ENCODE data around the gene ARPC2. TPM values are rescaled to one million over a fixed set of nuclear protein-coding genes. Genes with fewer than 3 reads are reported as not detected.

ARPC2 gene
- total RNA-seq, 4 donors from 2014 or later: 210 to 284 (median 246) TPM

GRCh38 chr2:218244204-218244603 is 27.2 kb downstream of the ARPC2 start:
- no peaks in the 10 kb centered on the region for H3K27me3 ChIP-seq
- TF ChIP-seq, protein P1, sequence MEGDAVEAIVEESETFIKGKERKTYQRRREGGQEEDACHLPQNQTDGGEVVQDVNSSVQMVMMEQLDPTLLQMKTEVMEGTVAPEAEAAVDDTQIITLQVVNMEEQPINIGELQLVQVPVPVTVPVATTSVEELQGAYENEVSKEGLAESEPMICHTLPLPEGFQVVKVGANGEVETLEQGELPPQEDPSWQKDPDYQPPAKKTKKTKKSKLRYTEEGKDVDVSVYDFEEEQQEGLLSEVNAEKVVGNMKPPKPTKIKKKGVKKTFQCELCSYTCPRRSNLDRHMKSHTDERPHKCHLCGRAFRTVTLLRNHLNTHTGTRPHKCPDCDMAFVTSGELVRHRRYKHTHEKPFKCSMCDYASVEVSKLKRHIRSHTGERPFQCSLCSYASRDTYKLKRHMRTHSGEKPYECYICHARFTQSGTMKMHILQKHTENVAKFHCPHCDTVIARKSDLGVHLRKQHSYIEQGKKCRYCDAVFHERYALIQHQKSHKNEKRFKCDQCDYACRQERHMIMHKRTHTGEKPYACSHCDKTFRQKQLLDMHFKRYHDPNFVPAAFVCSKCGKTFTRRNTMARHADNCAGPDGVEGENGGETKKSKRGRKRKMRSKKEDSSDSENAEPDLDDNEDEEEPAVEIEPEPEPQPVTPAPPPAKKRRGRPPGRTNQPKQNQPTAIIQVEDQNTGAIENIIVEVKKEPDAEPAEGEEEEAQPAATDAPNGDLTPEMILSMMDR (IDR thresholded peaks at IDR 0.05): no peak
- no peak for TF ChIP-seq POLR2A (IDR thresholded peaks at IDR 0.05)
- DNase-seq: no peak
- no peaks in the 10 kb centered on the region for H3K9me3 ChIP-seq
- H3K27ac ChIP-seq: no peak overlapping the region
- H3K36me3 ChIP-seq: peaks cover 0 to 96% (median 4%) of the 10 kb centered on the region in 3 donors
- no peaks in the 10 kb centered on the region for H3K4me1 ChIP-seq
- H3K4me3 ChIP-seq: no peak overlapping the region

- H3K9me3 ChIP-seq: no peaks in the 10 kb centered on the region
- no peaks in the 10 kb centered on the region for H3K27me3 ChIP-seq
- H3K4me1 ChIP-seq: no peaks in the 10 kb centered on the region
- DNase-seq: no peak
- no peak for TF ChIP-seq POLR2A (IDR thresholded peaks at IDR 0.05)
- TF ChIP-seq, protein P1 (IDR thresholded peaks at IDR 0.05): no peak
- H3K4me3 ChIP-seq: no peak overlapping the region
- H3K27ac ChIP-seq: no peak overlapping the region
- H3K36me3 ChIP-seq: peaks cover 0 to 96% (median 4%) of the 10 kb centered on the region in 3 donors
Observed at GRCh38 chr2:218244665-218245064, 27.7 kb downstream of the ARPC2 start.

GRCh38 chr2:218245214-218245613 is 28.2 kb downstream of the ARPC2 start:
- H3K27me3 ChIP-seq: no peaks in the 10 kb centered on the region
- H3K4me1 ChIP-seq: no peaks in the 10 kb centered on the region
- DNase-seq: no peak
- peaks cover 0 to 96% (median 4%) of the 10 kb centered on the region in 3 donors for H3K36me3 ChIP-seq
- no peaks in the 10 kb centered on the region for H3K9me3 ChIP-seq
- no peak overlapping the region for H3K4me3 ChIP-seq
- no peak overlapping the region for H3K27ac ChIP-seq
- TF ChIP-seq, protein P1 (IDR thresholded peaks at IDR 0.05): no peak
- no peak for TF ChIP-seq POLR2A (IDR thresholded peaks at IDR 0.05)

- DNase-seq: no peak
- Histone ChIP-seq H3K27me3 (no peaks in the 10 kb centered on the region), H3K36me3 (peaks cover 0 to 100% (median 4%) of the 10 kb centered on the region in 3 donors), H3K27ac (no peak overlapping the region), H3K4me3 (no peak overlapping the region), H3K4me1 (no peaks in the 10 kb centered on the region), H3K9me3 (no peaks in the 10 kb centered on the region)
- TF ChIP-seq, protein P1 (IDR thresholded peaks at IDR 0.05): no peak
- no peak for TF ChIP-seq POLR2A (IDR thresholded peaks at IDR 0.05)
Observed at GRCh38 chr2:218249691-218250090, 32.7 kb downstream of the ARPC2 start.

GRCh38 chr2:218252509-218253231 is 35.7 kb downstream of the ARPC2 start:
- Histone ChIP-seq H3K27ac (no peak overlapping the region), H3K36me3 (peaks cover 0 to 92% (median 4%) of the 10 kb centered on the region in 3 donors), H3K27me3 (no peaks in the 10 kb centered on the region), H3K4me3 (no peak overlapping the region), H3K9me3 (no peaks in the 10 kb centered on the region), H3K4me1 (peaks cover 0 to 6% (median 0%) of the 10 kb centered on the region in 4 donors)
- DNase-seq: peak in 1 of 3 donors; percentile 30
- TF ChIP-seq, protein P1 (IDR thresholded peaks at IDR 0.05): no peak
- TF ChIP-seq POLR2A (IDR thresholded peaks at IDR 0.05): no peak
